Activated naive CD8-positive, alpha-beta T cell treated with anti-CD3 and anti-CD28 coated beads, Interleukin-2, amount 50 U/mL, for 24 hours (primary cell): ENCODE data around the gene TBC1D16.
"Not testable (repeated sequence)": the region's sequence is repeated elsewhere in the genome, so short reads cannot be mapped to it uniquely, and the experiment has no call there.

Experiments
- ATAC-seq: fragments of 150-1000 bp; cut with Tn5 transposase; one replicate; pipeline ENCODE4 v1.10.0; 2021
- DNase-seq: peaks from one replicate; pipeline ENCODE4 v3.0.0; 2021
- H3K27ac Mint-ChIP-seq: one replicate; pipeline ENCODE4 v1.8.0; 2021; ENCODE audit warnings: mild to moderate bottlenecking, mixed read lengths
- H3K27me3 Mint-ChIP-seq: one replicate; pipeline ENCODE4 v1.8.0; 2021; ENCODE audit warnings: mixed read lengths
- H3K36me3 Mint-ChIP-seq: one replicate; pipeline ENCODE4 v1.8.0; 2021; ENCODE audit warnings: low read depth, mixed read lengths
- H3K4me1 Mint-ChIP-seq: one replicate; pipeline ENCODE4 v1.8.0; 2021; ENCODE audit warnings: mixed read lengths
- H3K4me3 Mint-ChIP-seq: one replicate; pipeline ENCODE4 v1.8.0; 2021; ENCODE audit warnings: mild to moderate bottlenecking, moderate library complexity, mixed read lengths
- H3K9me3 Mint-ChIP-seq: one replicate; pipeline ENCODE4 v1.8.0; 2021; ENCODE audit warnings: mixed read lengths

TBC1D16 gene

DNA sequence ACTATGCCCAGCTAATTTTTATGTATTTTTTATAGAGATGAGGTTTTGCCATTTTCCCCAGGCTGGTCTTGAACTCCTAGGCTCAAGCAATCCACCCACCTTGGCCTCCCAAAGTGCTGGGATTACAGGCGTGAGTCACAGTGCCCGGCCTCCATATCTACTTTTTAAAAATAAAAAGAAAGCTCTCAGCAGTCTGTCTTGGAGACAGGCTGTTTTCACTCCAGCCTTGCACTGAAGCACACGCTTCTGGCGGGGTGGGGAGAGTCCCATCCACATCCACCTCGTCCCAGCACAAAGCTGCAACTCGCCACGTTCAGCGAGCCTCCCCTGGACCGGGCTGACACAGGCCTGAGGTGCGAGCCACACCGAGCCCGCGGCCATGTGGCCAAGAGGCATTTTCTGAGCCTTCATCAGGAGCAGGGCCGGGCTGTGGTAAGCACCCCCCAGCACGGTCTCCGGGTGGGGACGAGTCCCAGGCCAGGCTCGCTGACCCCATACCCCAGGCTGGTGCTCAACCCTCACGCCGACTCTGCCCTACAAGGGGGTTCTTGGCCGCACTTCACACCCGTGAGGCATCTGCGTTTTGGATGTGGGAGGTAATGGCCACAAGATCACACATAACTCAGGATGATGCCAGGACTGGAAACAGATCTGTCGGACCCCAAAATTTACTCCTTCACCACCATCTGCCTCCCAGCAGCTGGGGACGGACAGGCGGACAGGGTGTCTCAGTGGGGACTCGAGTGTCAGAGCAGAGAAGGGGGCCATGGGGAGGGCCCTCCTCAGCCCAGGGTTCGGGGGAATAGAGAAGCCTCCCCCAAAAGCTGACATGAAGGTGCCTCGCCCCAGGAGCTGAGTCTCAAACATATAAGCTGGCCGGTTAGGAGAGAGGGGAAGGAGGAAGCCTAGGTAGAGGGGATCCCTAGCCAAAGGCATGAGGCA is 28.6 kb downstream of the TBC1D16 start:
- no peak overlapping the region for H3K4me3 Mint-ChIP-seq
- ATAC-seq (no peak), DNase-seq (no peak)
- no peaks in the 10 kb centered on the region for H3K36me3 Mint-ChIP-seq
- H3K4me1 Mint-ChIP-seq, result peaks cover 4% of the 10 kb centered on the region
- no peaks in the 10 kb centered on the region for H3K27me3 Mint-ChIP-seq
- no peak overlapping the region for H3K27ac Mint-ChIP-seq
- no peaks in the 10 kb centered on the region for H3K9me3 Mint-ChIP-seq

DNA sequence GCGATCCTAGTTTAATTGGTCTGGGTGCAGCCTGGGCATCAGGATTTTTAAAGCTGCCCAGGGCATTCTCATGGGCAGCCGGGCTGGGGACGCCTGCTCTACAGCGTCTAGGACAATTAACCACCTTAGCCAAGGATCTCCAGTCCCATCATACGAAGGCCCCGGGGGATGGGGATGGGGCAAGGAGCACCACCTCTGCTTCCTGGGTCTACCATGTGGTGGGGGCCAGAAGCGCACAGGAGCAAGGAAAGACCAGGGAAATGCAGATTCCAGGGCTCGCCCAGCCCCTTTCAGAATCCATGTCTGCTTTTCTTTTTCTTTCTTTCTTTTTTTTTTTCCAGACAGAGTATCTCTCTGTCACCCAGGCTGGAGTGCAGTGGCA is 29.3 kb downstream of the TBC1D16 start:
- Mint-ChIP-seq H3K27ac (no peak overlapping the region), H3K4me3 (no peak overlapping the region), H3K27me3 (no peaks in the 10 kb centered on the region), H3K36me3 (no peaks in the 10 kb centered on the region), H3K9me3 (no peaks in the 10 kb centered on the region), H3K4me1 (peaks cover 4% of the 10 kb centered on the region)
- DNase-seq (no peak), ATAC-seq (no peak)

DNA sequence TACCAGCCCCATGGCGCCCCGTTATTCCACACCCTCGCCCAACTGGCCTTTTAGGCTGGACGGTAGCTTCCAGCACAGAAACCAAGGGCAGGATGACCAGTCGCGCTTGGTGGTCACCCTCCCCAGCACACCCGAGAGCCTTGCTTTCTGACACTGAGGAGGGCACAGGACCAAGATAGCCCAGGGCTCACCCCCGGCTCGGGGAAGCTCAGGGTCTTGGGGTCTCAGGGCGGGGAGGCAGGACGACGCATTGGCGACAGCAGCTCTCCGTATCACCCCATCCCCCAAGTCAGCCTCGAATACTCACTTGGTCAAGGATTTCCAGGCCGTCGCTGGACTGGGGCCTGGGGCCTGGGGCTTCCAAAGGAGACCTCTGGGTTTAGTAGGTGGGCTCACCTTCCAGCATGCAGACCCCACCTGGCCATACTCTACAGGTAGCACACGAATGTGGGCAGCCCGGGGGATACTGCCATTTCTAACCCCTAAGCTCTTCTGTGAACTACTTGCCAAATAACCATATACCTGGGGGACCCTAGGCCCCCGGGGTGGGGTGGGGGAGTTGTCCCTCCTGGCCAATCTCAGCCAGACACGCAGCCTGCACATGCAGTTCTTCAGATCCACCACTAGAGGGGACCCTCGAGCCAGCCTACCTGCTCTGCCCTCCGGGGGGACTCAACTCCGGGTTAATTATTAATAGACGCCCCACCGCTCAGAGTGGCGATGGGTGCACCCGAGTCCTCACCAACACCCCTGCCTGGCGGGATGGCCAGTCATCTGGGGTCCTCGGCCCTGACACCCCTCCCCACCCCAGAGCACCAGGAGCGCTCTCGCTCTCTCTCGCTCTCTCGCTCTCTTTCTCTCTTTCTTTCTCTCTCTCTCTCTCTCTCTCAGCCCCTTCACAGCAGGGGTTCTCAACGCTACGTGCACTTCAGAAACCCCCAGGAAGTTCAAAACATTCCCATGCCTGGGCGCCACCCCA is 30.0 kb downstream of the TBC1D16 start:
- ATAC-seq (peak; percentile 47), DNase-seq (peak; percentile 64)
- Mint-ChIP-seq H3K4me1 (peaks cover 4% of the 10 kb centered on the region), H3K27me3 (no peaks in the 10 kb centered on the region), H3K36me3 (no peaks in the 10 kb centered on the region), H3K27ac (no peak overlapping the region), H3K4me3 (no peak overlapping the region), H3K9me3 (no peaks in the 10 kb centered on the region)

DNA sequence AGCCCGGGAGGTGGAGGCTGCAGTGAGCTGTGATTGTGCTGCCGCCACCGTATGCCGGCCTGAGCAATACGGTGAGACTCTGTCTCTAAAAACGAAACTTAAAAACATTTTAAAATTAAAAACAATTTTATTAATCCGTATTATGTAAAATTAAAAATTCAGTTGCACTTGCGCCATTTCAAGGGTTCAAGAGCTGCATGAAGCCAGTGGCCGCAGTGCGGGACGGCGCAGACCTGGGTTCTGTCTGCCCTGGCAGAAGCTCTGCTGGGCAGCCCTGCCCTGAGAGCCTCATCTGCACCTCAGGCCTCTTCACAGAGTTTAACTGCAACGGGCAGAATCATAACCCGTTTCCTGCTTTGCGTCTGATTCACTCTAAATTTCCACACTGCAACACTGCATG is 31.7 kb downstream of the TBC1D16 start:
- Mint-ChIP-seq H3K4me3 (no peak overlapping the region), H3K9me3 (no peaks in the 10 kb centered on the region), H3K36me3 (no peaks in the 10 kb centered on the region), H3K27me3 (no peaks in the 10 kb centered on the region), H3K4me1 (peaks cover 4% of the 10 kb centered on the region), H3K27ac (no peak overlapping the region)
- ATAC-seq (no peak), DNase-seq (no peak)

DNA sequence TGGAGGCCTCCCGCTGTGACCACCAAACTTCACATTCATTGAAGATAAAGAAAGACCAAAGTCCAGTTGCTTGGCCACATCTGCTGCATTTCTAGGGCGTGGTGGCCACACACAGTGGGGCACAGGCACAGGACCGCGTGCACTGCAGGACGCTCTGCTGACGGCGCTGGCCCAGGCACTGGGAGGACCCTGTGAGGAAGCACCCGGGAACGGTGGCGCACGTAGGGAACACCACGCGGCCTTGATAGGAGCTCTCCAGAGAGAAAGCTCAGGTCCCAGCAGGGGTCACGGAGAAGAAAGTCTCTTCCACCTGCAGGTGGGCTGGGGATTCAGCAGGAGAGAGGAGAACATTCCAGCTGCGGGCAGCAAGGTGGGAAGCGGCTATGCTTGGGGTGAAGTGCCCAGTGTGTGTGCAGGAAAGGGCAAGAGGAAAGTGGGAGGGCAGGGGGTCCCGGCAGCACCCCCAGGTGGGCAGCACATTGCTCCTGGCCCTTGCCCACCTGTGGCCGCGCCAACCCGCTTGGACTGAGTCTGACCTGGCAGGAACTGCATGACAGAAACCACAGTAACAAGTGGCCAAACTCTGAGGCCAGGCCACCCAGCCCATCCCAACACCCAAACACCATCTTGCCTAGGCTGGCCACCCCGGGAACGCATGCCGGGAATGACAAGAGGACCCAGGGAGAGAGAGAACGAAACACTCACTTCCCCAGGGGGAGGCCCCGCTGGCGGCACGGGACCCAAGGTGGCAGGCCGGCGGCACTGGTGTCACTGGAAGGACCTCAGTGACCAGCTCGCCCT is 32.8 kb downstream of the TBC1D16 start:
- DNase-seq (no peak), ATAC-seq (no peak)
- H3K27me3 Mint-ChIP-seq, result no peaks in the 10 kb centered on the region
- no peaks in the 10 kb centered on the region for H3K9me3 Mint-ChIP-seq
- H3K4me3 Mint-ChIP-seq, result no peak overlapping the region
- H3K27ac Mint-ChIP-seq, result no peak overlapping the region
- no peaks in the 10 kb centered on the region for H3K36me3 Mint-ChIP-seq
- H3K4me1 Mint-ChIP-seq, result peaks cover 11% of the 10 kb centered on the region

DNA sequence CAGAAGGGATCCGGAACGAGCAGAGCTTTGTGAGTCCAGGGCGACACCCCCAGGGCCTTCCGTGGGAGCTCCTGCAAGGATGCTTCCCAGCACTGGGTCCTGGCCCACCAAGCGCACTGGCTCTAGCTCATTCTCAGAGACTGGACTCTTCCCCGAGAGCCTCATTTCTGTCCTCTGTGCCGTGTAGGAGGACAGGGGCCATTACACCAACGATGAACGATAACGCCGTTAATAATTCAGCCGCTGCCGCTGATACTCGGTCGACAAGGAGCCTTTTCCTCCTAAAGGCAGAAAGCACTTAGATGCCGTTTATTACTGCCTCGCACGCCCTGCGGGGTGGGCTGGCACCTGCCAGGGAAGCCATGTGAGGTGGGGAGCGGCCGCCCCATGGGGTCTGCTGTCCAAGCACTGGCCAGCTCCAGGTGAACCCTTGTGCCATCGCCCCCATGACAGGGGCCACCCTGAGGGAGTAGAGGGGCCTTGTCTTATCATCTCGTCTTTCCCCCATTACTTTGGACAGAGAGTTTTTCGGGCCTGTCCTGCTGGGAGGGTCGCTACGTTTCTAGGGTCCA is 33.5 kb downstream of the TBC1D16 start:
- ATAC-seq (no peak), DNase-seq (no peak)
- no peaks in the 10 kb centered on the region for H3K36me3 Mint-ChIP-seq
- peaks cover 18% of the 10 kb centered on the region for H3K4me1 Mint-ChIP-seq
- no peak overlapping the region for H3K4me3 Mint-ChIP-seq
- no peak overlapping the region for H3K27ac Mint-ChIP-seq
- no peaks in the 10 kb centered on the region for H3K9me3 Mint-ChIP-seq
- H3K27me3 Mint-ChIP-seq, result no peaks in the 10 kb centered on the region

DNA sequence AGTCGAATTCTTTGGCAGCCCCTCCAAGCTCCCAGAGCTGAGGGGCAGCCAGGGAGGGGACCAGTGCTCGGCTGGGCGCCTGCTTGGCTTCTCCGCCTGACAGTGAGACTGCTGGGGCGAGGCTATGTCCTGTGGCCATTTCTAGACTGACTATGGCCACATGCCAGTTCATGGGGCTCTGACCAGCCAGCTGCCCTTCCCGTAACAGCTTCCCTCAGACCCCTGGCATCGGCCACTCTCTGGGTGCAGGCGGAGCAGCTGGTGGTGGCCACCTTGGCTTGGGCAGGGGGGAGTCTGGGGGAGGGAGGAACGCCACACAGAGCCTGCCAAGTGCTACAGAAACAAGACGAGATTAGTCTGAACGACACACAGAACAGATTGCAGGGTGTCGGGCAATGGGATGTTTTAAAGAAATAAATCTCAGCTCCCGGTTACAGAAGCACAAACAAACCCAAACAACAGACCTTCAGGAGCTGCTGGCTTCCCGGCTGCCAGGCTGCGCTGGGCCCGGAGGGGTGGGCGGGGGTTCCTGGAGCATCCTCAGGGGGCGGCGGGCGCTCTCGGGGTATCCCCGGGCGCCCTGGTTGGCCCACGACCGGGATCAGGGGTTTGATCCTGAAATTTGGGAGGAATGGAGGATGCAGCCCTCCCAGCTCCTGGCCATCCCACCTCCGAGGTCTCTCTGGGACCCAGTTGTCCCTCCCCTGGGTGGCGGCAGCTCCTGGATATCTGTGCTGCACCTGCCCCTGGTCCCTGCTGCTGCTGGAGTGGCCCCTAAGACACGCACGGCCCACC is 34.5 kb downstream of the TBC1D16 start:
- ATAC-seq (no peak), DNase-seq (no peak)
- Mint-ChIP-seq H3K27ac (no peak overlapping the region), H3K36me3 (no peaks in the 10 kb centered on the region), H3K9me3 (no peaks in the 10 kb centered on the region), H3K27me3 (no peaks in the 10 kb centered on the region), H3K4me3 (no peak overlapping the region), H3K4me1 (peaks cover 28% of the 10 kb centered on the region)

DNA sequence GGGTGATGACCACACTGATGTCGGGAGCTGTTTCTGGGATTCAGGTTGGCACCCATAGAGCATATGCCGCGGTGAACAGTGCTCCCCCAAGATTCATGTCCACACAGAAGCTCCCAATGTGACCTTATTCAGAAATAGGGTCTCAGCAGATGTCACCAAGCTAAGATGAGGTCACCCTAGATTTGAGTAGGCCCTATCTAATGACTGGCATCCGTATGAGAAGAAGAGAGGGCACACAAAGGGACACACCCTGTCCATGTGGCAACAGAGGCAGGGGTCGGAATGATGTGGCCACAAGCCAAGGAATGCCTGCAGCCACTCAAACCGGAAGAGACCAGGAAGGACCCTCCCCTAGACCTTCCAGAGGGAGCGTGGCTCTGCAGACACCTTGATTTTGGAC is 35.5 kb downstream of the TBC1D16 start:
- Mint-ChIP-seq H3K9me3 (no peaks in the 10 kb centered on the region), H3K27me3 (no peaks in the 10 kb centered on the region), H3K4me1 (peaks cover 33% of the 10 kb centered on the region), H3K4me3 (no peak overlapping the region), H3K36me3 (no peaks in the 10 kb centered on the region), H3K27ac (no peak overlapping the region)
- ATAC-seq (no peak), DNase-seq (no peak)

DNA sequence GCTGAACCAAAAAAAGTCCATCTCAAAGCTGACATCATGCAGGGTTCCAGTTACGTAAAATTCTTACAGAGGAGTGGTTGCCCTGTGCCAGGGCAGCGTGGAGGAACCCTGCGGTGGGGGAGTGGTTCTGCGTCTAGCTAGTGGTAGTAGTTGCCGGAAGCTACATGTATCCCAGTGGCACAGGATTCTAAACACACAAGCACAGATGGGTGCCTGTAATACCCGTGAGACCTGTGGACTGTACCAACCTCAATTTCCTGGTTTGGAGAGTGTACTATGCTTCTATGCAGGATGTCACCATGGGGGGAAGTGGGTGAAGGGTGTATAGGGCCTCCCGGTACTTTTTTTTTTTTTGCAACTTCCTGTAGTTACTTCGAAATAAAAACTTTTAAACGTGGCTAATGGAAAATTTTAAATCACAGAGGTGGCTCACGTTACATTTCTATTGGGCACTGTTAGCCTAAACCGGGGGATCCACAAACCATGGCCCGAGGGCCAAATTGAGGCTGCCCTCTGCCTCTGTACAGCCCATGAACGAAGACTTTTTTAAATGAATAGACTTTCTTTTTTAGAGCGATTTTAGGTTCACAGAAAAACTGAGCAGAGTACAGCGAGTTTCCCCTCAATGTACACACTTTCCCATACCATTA is 38.5 kb downstream of the TBC1D16 start:
- peak; percentile 91 for ATAC-seq
- H3K27ac Mint-ChIP-seq, result peak overlapping the region; percentile 95
- peak overlapping the region; percentile 70 for H3K4me3 Mint-ChIP-seq
- peaks cover 59% of the 10 kb centered on the region for H3K4me1 Mint-ChIP-seq
- no peaks in the 10 kb centered on the region for H3K27me3 Mint-ChIP-seq
- H3K9me3 Mint-ChIP-seq, result no peaks in the 10 kb centered on the region
- H3K36me3 Mint-ChIP-seq, result no peaks in the 10 kb centered on the region
- DNase-seq, result peak; percentile 69

DNA sequence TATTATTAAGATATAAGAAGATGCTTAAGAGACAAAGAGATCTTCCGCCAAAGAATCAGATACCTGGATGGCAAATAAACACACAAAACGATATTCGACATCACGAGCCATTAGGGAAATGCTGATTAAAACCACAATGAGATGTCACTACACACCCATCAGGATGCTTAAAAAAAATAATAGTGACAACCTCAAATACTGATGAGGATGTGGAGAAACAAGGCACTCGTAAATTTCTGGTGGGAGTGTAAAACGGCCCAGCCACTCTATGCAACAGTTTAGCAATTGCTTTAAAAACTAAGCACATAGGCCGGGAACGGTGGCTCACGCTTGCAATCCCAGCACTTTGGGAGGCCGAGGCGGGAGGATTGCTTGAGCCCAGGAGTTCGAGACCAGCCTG is 39.4 kb downstream of the TBC1D16 start:
- no peak for ATAC-seq
- H3K27me3 Mint-ChIP-seq, result no peaks in the 10 kb centered on the region
- H3K36me3 Mint-ChIP-seq, result no peaks in the 10 kb centered on the region
- no peak overlapping the region for H3K4me3 Mint-ChIP-seq
- H3K27ac Mint-ChIP-seq, result peak overlapping the region; percentile 95
- no peaks in the 10 kb centered on the region for H3K9me3 Mint-ChIP-seq
- H3K4me1 Mint-ChIP-seq, result peaks cover 61% of the 10 kb centered on the region
- no peak for DNase-seq

DNA sequence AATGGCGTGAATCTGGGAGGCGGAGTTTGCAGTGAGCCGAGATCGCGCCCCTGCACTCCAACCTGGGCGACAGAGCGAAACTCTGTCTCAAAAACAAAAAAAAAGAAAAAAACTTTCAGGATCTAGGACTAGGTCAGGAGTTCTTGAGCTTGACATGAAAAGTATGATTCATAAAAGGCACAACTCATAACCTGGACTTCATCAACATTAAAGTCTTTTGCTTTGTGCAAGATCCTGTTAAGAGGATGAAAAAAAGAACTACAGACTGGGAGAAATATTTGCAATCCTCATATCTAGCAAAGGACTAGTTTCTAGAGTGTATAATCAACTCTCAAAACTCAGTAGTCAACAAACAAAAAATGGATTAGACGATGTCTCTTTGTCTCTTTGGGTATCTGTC is 40.0 kb downstream of the TBC1D16 start:
- H3K4me1 Mint-ChIP-seq, result peaks cover 67% of the 10 kb centered on the region
- H3K4me3 Mint-ChIP-seq, result no peak overlapping the region
- DNase-seq (no peak), ATAC-seq (no peak)
- no peaks in the 10 kb centered on the region for H3K9me3 Mint-ChIP-seq
- no peak overlapping the region for H3K27ac Mint-ChIP-seq
- H3K36me3 Mint-ChIP-seq, result no peaks in the 10 kb centered on the region
- no peaks in the 10 kb centered on the region for H3K27me3 Mint-ChIP-seq

DNA sequence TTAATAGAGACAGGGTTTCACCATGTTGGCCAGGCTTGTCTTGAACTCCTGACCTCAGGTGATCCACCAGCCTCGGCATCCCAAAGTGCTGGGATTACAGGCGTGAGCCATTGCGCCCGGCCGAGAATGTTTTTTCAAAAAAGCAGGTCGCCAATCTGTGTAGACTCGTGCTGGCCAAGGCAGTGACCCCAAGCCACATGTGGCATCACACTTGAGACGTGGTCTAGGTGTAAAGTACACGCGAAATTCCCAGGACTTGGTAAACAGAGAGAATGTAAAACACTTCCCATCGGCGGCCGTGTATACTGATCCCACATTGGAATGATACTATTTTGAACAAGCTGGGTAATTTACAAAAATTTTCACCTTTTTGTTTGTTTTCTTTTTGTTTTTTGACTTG is 41.1 kb downstream of the TBC1D16 start:
- ATAC-seq (no peak), DNase-seq (no peak)
- H3K27me3 Mint-ChIP-seq, result no peaks in the 10 kb centered on the region
- no peak overlapping the region for H3K27ac Mint-ChIP-seq
- H3K36me3 Mint-ChIP-seq, result no peaks in the 10 kb centered on the region
- peaks cover 68% of the 10 kb centered on the region for H3K4me1 Mint-ChIP-seq
- H3K9me3 Mint-ChIP-seq, result no peaks in the 10 kb centered on the region
- no peak overlapping the region for H3K4me3 Mint-ChIP-seq

DNA sequence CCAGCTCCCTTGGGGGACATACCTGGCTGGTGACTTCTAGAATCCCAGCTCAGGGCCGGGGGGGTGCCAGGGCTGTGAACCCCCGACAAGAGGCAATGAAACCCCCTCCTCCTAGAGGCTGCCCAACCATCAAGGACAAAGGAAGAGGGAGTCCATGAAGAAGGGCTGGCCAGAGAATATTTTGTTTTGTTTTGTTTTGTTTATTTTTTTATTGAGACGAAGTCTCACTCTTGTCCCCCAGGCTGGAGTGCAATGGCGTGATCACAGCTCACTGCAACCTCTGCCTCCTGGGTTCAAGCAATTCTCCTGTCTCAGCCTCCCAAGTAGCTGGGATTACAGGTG is 41.5 kb downstream of the TBC1D16 start:
- H3K27me3 Mint-ChIP-seq, H3K9me3 Mint-ChIP-seq, ATAC-seq, H3K4me3 Mint-ChIP-seq, DNase-seq, H3K36me3 Mint-ChIP-seq: not testable (repeated sequence)
- peak overlapping the region; percentile 93 for H3K27ac Mint-ChIP-seq
- H3K4me1 Mint-ChIP-seq, result peaks cover 68% of the 10 kb centered on the region
